Glomerular endothelial cell (primary cell): ENCODE results near the gene CCDC82. TPM values are rescaled to one million over a fixed set of nuclear protein-coding genes. Genes with fewer than 3 reads are reported as not detected.
A peak's percentile ranks its signal among the peaks of the same experiment; 100 is the strongest.
"Not testable (repeated sequence)": the region's sequence is repeated elsewhere in the genome, so short reads cannot be mapped to it uniquely, and the experiment has no call there.

Experiments used
- DNase-seq: peaks from one replicate; pipeline ENCODE4 v3.0.0-alpha.2; 2011; ENCODE audit warnings: low read depth, low spot score; ENCODE audit errors: extremely low read depth
- total RNA-seq: library from RNA; depleted of rRNA; stranded (reverse); fragments of >200 nt; gene quantifications from 2 replicates; pipeline ENCODE4 v1.2.3, GENCODE V29; 2015

Gene CCDC82
- total RNA-seq: 24.2 and 24.6 TPM in 2 replicates

GRCh38 chr11:96389720-96390487, at the start of gene CCDC82, which contains the start of gene JRKL:
Gene CCDC82, minus strand, starts transcription at chr11:96389912. Its CDS starts 5,165 bp downstream, at chr11:96384747.
Gene JRKL, plus strand, starts transcription at chr11:96390013. Its CDS starts 637 bp downstream, at chr11:96390650.
- no peak for DNase-seq

DNA sequence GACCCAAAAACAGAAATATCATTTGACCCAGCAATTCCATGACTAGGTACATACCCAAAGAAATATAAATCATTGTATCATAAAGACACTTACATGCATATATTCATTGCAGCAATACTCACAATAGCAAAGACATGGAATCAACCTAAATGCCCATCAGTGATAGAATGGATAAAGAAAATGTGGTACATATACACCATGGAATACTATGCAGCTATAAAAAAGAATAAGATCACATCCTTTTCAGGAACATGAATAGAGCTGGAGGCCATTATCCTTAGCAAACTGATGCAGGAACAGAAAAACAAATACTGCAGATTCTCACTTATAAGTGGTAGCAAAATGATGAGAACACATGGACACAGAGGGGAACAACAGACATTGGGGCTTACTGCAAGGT, 42.9 kb upstream of the CCDC82 start:
- not testable (repeated sequence) for DNase-seq

DNA sequence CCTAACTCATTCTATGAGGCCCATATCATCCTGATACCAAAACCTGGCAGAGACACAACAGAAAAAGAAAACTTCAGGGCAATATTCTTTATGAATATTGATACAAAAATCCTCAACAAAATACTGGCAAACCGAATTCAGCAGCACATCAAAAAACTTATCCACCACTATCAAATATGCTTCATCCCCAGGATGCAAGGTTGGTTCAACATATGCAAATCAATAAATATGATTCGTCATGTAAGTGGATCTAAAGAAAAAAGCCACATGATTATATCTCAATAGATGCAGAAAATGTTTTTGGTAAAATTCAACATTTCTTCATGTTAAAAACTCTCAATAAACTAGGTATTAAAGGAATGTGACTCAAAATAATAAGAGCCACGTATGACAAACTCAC, 41.0 kb upstream of the CCDC82 start:
- no peak for DNase-seq

GRCh38 chr11:96424693-96425092, 35.0 kb upstream of the CCDC82 start:
- peak; percentile 10 for DNase-seq

- DNase-seq: no peak
Observed at GRCh38 chr11:96413408-96413807, 23.7 kb upstream of the CCDC82 start.

DNA sequence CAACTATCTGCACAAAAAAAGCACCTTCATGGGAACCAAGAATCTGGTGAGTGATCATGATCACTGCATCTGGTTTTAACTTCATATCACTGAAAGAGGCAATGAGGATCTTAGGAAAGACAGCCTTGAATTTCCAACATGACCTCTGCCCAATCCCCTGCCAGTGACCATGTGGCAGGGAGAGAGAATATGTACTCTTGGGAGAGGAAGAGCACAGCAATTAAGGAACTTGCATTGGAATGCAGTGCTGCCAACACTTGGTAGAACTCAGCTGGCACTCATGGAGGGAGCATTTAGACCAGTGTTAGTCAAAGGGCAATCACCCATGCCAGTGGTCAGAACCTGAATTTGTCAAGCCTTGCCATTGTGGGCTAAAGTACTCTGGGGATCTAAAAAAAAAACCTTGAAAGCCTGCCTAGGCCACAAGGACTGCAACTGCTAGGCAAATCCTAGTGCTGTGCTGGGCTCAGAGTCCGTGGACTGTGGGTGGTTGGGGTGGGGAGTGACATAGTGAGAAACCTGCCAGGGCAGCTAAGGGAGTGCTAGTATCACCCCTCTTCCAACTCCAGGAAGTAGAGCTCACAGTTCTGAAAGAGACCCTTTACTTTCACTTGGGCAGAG, 23.2 kb upstream of the CCDC82 start:
- DNase-seq: no peak

GRCh38 chr11:96411412-96411811, 21.7 kb upstream of the CCDC82 start:
- not testable (repeated sequence) for DNase-seq

DNA sequence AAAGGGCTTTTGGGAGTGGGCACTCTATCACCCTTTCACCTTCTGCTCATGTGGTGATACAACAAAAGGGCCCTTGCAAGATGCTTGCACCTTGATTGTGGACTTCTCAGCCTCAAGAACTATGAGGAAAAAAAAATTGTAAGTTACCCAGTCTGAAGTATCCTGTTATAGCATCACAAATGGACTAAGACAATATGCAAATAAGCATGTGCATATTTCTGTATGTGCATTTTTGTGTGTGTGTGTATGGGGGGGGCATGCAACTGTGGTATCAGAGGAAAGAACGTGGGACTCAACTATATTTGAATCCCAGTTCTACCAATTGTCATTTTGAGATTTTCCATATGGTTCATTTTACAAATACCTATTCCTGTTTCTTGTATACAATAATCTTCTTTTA, 11.0 kb upstream of the CCDC82 start:
- no peak for DNase-seq

GRCh38 chr11:96397863-96398262, 8.2 kb upstream of the CCDC82 start:
- DNase-seq: no peak

GRCh38 chr11:96396637-96397036, 6.9 kb upstream of the CCDC82 start:
- DNase-seq: no peak

DNA sequence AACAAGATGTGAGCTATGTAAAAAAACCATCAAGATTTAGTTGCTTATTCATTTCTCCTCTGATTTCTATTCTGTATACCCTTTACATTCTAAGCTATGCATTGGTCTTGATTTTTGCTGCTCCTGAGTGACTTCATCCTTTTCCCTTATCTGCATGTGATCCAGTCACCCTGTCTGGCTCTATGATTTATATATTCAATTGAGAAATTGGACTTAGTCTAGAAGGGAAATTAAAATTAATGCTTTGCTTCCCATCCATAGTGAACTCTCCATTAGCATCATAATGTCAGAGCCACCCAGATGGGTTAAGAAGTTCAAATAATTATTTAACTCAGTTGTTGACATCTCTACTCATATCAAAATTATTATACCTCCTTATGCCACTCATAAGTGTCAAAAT, 5.1 kb upstream of the CCDC82 start:
- DNase-seq: no peak

DNA sequence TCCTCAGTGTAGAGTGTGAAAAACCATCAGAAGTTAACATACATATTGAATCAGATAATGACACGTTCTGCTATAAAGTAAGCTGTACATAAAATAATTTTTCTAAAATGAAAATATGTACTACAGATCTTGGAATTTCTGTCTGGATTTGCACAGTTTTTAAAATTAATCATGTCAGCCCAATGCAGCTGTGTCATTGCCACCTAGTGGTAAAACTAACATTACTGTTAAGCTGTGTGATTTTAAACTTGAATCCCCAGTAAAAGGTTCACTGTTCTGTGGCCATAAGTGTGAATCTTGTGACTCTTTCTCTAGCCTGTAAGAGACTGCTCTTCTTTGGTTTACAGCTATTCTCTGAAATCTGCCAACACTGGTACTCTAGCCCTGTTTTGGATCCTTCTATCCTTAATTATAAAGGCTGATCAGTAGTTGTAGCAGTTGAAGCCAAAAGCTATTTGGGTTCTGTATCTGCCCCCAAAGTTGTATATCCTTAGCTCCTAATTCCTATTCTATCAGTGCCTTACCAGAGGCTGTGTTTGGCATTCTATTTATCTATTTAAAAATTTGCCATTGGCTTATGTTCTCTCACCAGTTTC, 4.1 kb upstream of the CCDC82 start:
- DNase-seq: no peak

GRCh38 chr11:96391698-96392307, 2.1 kb upstream of the CCDC82 start:
- DNase-seq: no peak

- DNase-seq: no peak
Observed at GRCh38 chr11:96390488-96390792, 728 bp upstream of the CCDC82 start.

DNA sequence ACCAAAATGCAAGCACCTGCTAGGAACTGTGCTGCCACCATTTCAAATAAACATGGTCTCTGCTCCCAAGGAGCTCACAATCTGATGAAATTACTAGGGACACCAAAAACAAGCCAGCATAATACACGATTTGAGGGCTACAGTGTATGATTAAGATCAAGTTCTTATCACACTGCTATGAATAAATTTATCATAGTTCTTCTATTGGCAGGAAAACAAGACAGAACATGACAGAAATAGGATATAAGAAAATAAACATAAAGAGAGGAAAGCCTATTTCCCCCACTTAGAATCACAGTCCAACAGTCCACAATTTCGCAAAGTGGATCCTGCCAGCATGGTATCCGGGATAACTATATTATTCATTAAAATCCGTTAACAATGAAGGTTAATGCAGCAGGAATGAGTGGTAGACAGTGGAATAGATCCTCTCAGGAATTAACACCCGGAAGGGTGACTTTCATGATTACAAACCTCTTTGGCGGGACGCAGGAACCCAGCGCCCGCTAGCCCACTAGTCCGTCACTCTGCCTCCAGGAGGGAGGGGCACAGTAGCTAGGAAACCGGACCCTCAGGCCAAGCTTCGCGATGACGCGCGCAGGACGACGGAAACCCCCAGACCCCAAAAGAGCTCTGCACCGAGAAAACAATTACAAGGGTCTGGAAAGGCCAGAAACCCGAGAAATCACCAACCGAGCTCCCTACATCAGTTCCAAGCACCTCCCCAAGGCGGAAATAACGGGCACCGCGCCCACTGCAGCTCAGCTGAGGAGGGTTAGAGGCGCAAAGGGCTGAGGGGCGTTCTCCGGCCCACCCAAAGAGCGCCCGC, 607 bp downstream of the CCDC82 start:
- DNase-seq: no peak

DNA sequence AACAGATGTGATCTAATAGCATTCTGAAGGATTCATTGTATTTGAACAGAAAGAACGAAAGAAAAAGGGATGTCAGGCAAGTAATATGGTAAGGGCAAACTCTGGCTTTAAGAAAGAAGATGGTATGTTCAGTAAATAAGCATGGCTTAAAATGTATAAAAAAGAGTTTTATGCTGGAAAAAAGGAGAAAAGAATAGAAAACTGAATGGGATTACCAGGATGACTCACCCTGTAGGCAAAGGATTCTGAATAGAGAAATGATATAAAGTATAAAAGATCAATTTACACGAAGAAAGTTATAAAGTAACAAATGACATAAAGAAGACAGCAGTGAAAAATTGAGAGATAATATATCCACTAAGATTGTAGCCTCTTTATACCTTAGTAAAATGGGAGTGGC, 4.5 kb downstream of the CCDC82 start:
- no peak for DNase-seq

DNA sequence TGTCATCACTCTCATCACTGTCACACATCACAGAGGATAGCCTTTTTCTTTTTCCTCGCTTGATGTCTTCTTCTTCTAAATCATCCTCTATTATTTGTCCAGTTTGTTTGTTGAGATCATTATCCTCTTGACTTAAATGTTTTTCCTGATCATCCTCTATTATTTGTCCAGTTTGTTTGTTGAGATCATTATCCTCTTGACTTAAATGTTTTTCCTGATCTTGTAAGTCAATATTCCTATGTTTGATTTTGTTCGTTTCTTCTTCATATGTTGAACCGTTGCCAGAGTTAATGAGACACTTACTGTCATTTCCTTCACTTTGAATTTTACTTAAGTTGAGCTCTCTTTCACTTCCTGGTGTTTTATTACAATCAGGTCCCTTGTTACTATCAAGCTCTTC, 5.6 kb downstream of the CCDC82 start:
- no peak for DNase-seq

- DNase-seq: no peak
Observed at GRCh38 chr11:96376796-96377195, 12.9 kb downstream of the CCDC82 start.

- DNase-seq: no peak
Observed at GRCh38 chr11:96373826-96374225, 15.9 kb downstream of the CCDC82 start.

GRCh38 chr11:96367342-96367741, 22.4 kb downstream of the CCDC82 start:
- DNase-seq: no peak

GRCh38 chr11:96366024-96366423, 23.7 kb downstream of the CCDC82 start:
- no peak for DNase-seq
